H1 (cell line): ENCODE data around the gene COL19A1. TPM values are rescaled to one million over a fixed set of nuclear protein-coding genes. Genes with fewer than 3 reads are reported as not detected.

ENCODE experiments used
- CTCF ChIA-PET: fragments of 300-600 bp; sonication (Branson Sonifier 250); formaldehyde crosslinking; loops from one replicate; lab custom pipeline; 2021; ENCODE audit not compliant: partially characterized antibody; lab: Charles Lee
- POLR2A ChIA-PET: fragments of 300-600 bp; sonication (Branson Sonifier 250); formaldehyde crosslinking; loops from one replicate; lab custom pipeline; 2021; ENCODE audit warnings: inconsistent platforms; ENCODE audit not compliant: partially characterized antibody; lab: Charles Lee
- DNase-seq, 2 experiments: peaks; one replicate each; pipeline versions ENCODE4 v3.0.0 to v3.0.0-alpha.2; 2010 to 2022; ENCODE audit warnings: low spot score in 2 of 2, low read depth in 1 of 2, mixed read lengths in 1 of 2
- FAIRE-seq: peaks from 2 replicates; lab custom pipeline; 2011; peaks lifted over from hg19 to GRCh38; lab: Jason Lieb, UNC
- H2AFZ ChIP-seq: 2 replicates; pipeline ENCODE4 v1.8.1; 2012; ENCODE audit warnings: low read length, inconsistent platforms
- H2AK5ac ChIP-seq: 2 replicates; pipeline ENCODE4 v1.6.1; 2013; ENCODE audit warnings: low read depth, low read length
- H2BK120ac ChIP-seq: replicated peaks from 2 replicates; pipeline ENCODE3; 2013; ENCODE audit warnings: low read depth, low read length, inconsistent platforms
- H2BK12ac ChIP-seq: 2 replicates; pipeline ENCODE4 v1.6.1; 2013; ENCODE audit warnings: low read depth, low read length
- H2BK15ac ChIP-seq: 2 replicates; pipeline ENCODE4 v1.6.1; 2013; ENCODE audit warnings: low read length
- H2BK20ac ChIP-seq: 2 replicates; pipeline ENCODE4 v1.6.1; 2013; ENCODE audit warnings: low read length
- H2BK5ac ChIP-seq: 2 replicates; pipeline ENCODE4 v1.6.1; 2013; ENCODE audit warnings: low read depth, low read length
- H3K14ac ChIP-seq: 2 replicates; pipeline ENCODE4 v1.6.1; 2013; ENCODE audit warnings: inconsistent platforms; ENCODE audit not compliant: insufficient read length
- H3K18ac ChIP-seq: 2 replicates; pipeline ENCODE4 v1.6.1; 2013; ENCODE audit warnings: low read length; ENCODE audit errors: extremely low read depth
- H3K23ac ChIP-seq: 2 replicates; pipeline ENCODE4 v1.6.1; 2013; ENCODE audit warnings: inconsistent platforms; ENCODE audit not compliant: insufficient read length
- H3K23me2 ChIP-seq: 2 replicates; pipeline ENCODE4 v1.6.1; 2013; ENCODE audit warnings: low read depth, low read length
- H3K27ac ChIP-seq: 2 replicates; pipeline ENCODE4 v1.6.1; 2011; ENCODE audit warnings: low read depth, low read length, inconsistent platforms
- H3K27me3 ChIP-seq, 4 experiments: replicated peaks in 1 of 4; 1 replicate in 1 of 4; 2 replicates in 3 of 4; pipeline versions ENCODE4 v1.6.1 to v1.8.1; 2011 to 2013; ENCODE audit warnings: low read length in 3 of 4, mild to moderate bottlenecking in 3 of 4, inconsistent platforms in 2 of 4, mixed read lengths in 2 of 4, moderate library complexity in 1 of 4; ENCODE audit not compliant: control insufficient read depth in 3 of 4, insufficient read depth in 3 of 4; ENCODE audit errors: extremely low read depth in 1 of 4
- H3K36me3 ChIP-seq, 4 experiments: 2 replicates each; pipeline versions ENCODE4 v1.6.1 to v1.8.1; 2011 to 2013; ENCODE audit warnings: mild to moderate bottlenecking in 4 of 4, low read length in 3 of 4, moderate library complexity in 2 of 4, control low read depth in 1 of 4, inconsistent platforms in 1 of 4; ENCODE audit not compliant: insufficient read depth in 4 of 4, control insufficient read depth in 2 of 4
- H3K4ac ChIP-seq: replicated peaks from 2 replicates; pipeline ENCODE3; 2013; ENCODE audit warnings: low read length, low read depth, mixed read lengths, inconsistent platforms; ENCODE audit not compliant: insufficient read length
- H3K4me1 ChIP-seq, 4 experiments: replicated peaks in 1 of 4; 1 replicate in 1 of 4; 2 replicates in 3 of 4; pipeline versions ENCODE4 v1.6.1 to v1.8.1; 2011 to 2013; ENCODE audit warnings: low read length in 3 of 4, inconsistent platforms in 2 of 4, mixed read lengths in 1 of 4; ENCODE audit not compliant: insufficient read depth in 4 of 4, control insufficient read depth in 3 of 4
- H3K4me2 ChIP-seq, 2 experiments: 2 replicates each; pipeline versions ENCODE4 v1.6.1 to v1.8.1; 2011 to 2013; ENCODE audit warnings: low read depth in 2 of 2, low read length in 2 of 2, control low read depth in 1 of 2, inconsistent platforms in 1 of 2, mild to moderate bottlenecking in 1 of 2; ENCODE audit not compliant: insufficient read depth in 1 of 2
- H3K4me3 ChIP-seq, 4 experiments: fragments of 200-600, 300-600 bp in 1 of 4; sonication (generic), shearing (Covaris generic), sonication (Bioruptor Twin) in 1 of 4; 2 replicates each; pipeline versions ENCODE4 v1.5.1 to v1.8.1; 2011 to 2016; ENCODE audit warnings: low read length in 4 of 4, low read depth in 3 of 4, control low read depth in 2 of 4, inconsistent platforms in 2 of 4, mild to moderate bottlenecking in 2 of 4, mixed read lengths in 1 of 4, moderate library complexity in 1 of 4; ENCODE audit not compliant: insufficient read depth in 2 of 4; ENCODE audit errors: extremely low read depth in 1 of 4
- H3K56ac ChIP-seq: replicated peaks from 2 replicates; pipeline ENCODE3; 2013; ENCODE audit warnings: low read depth, mild to moderate bottlenecking, mixed read lengths, low read length, inconsistent platforms; ENCODE audit not compliant: insufficient read length
- H3K79me1 ChIP-seq: 2 replicates; pipeline ENCODE4 v1.6.1; 2013; ENCODE audit warnings: low read depth, low read length, control low read depth
- H3K79me2 ChIP-seq, 2 experiments: 2 replicates each; pipeline versions ENCODE4 v1.6.1 to v1.8.1; 2012 to 2013; ENCODE audit warnings: low read length in 2 of 2, mild to moderate bottlenecking in 2 of 2, inconsistent platforms in 1 of 2; ENCODE audit not compliant: insufficient read depth in 2 of 2, control insufficient read depth in 1 of 2
- H3K9ac ChIP-seq, 4 experiments: replicated peaks in 1 of 4; 1 replicate in 1 of 4; 2 replicates in 3 of 4; pipeline versions ENCODE4 v1.6.1 to v1.8.1; 2011 to 2013; ENCODE audit warnings: low read depth in 3 of 4, low read length in 3 of 4, control low read depth in 2 of 4, mild to moderate bottlenecking in 2 of 4, moderate library complexity in 2 of 4, inconsistent platforms in 1 of 4; ENCODE audit errors: extremely low read depth in 1 of 4
- H3K9me3 ChIP-seq, 2 experiments: 2 replicates each; pipeline versions ENCODE4 v1.6.1 to v1.8.1; 2012 to 2013; ENCODE audit warnings: mild to moderate bottlenecking in 2 of 2, moderate library complexity in 2 of 2, control low read depth in 1 of 2, inconsistent platforms in 1 of 2, low read depth in 1 of 2, low read length in 1 of 2, mixed read lengths in 1 of 2; ENCODE audit not compliant: insufficient read depth in 2 of 2
- H4K20me1 ChIP-seq, 2 experiments: replicated peaks in 1 of 2; 2 replicates each; pipeline versions ENCODE3 to v1.8.1; 2011 to 2013; ENCODE audit warnings: inconsistent platforms in 2 of 2, low read length in 2 of 2, mild to moderate bottlenecking in 1 of 2; ENCODE audit not compliant: insufficient read depth in 2 of 2, control insufficient read depth in 1 of 2
- H4K5ac ChIP-seq: 2 replicates; pipeline ENCODE4 v1.6.1; 2013; ENCODE audit warnings: low read length, low read depth, mixed read lengths, inconsistent platforms; ENCODE audit not compliant: insufficient read length
- H4K8ac ChIP-seq: 2 replicates; pipeline ENCODE4 v1.8.0; 2013; ENCODE audit warnings: mild to moderate bottlenecking, moderate library complexity, low read length, inconsistent platforms; ENCODE audit not compliant: insufficient read depth; ENCODE audit errors: extremely low read depth
- H4K91ac ChIP-seq: replicated peaks from 2 replicates; pipeline ENCODE3; 2013; ENCODE audit warnings: low read length, mixed read lengths, inconsistent platforms; ENCODE audit not compliant: insufficient read length
- ATF3 ChIP-seq: IDR thresholded peaks from 2 replicates; pipeline ENCODE4 v1.6.1; 2011; ENCODE audit warnings: low read depth, mild to moderate bottlenecking, low read length; ENCODE audit not compliant: insufficient read depth
- BCL11A ChIP-seq, 2 experiments: IDR thresholded peaks; one replicate each; pipeline ENCODE4 v1.6.1; 2011; ENCODE audit warnings: low read depth in 2 of 2, low read length in 2 of 2, mild to moderate bottlenecking in 2 of 2
- CHD1 ChIP-seq: IDR thresholded peaks from 2 replicates; pipeline ENCODE4 v1.6.1; 2012; ENCODE audit warnings: low read depth, low read length, improper control_type of control experiment
- CREB1 ChIP-seq: IDR thresholded peaks from 2 replicates; pipeline ENCODE4 v1.6.1; 2012; ENCODE audit warnings: inconsistent platforms
- E2F6 ChIP-seq: IDR thresholded peaks from 2 replicates; pipeline ENCODE4 v1.6.1; 2012; ENCODE audit warnings: inconsistent platforms
- GABPA ChIP-seq: IDR thresholded peaks from 2 replicates; pipeline ENCODE4 v1.6.1; 2011; ENCODE audit warnings: mild to moderate bottlenecking, low read length, moderate library complexity, borderline replicate concordance; ENCODE audit not compliant: insufficient read depth
- HDAC2 ChIP-seq, 2 experiments: fragments of 300-600 bp in 1 of 2; sonication (generic) in 1 of 2; IDR thresholded peaks; 2 replicates each; pipeline ENCODE4 v1.6.1; 2011 to 2012; ENCODE audit warnings: low read depth in 2 of 2, low read length in 2 of 2, mild to moderate bottlenecking in 2 of 2, moderate library complexity in 2 of 2, borderline replicate concordance in 1 of 2, inconsistent platforms in 1 of 2
- RXRA ChIP-seq: IDR thresholded peaks from 2 replicates; pipeline ENCODE4 v1.6.1; 2011; ENCODE audit warnings: low read depth, mild to moderate bottlenecking, low read length, moderate library complexity; ENCODE audit not compliant: insufficient read depth
- YY1 ChIP-seq: IDR thresholded peaks from 2 replicates; pipeline ENCODE4 v1.6.1; 2011; ENCODE audit warnings: low read depth, mild to moderate bottlenecking, low read length
- WGBS, 2 experiments: shearing (Covaris generic) in 1 of 2; methylation state at CpG; one replicate each; pipeline versions ENCODE4 v1.1.6 to v1.1.7; 2013 to 2015; ENCODE audit warnings: low lambda C conversion rate in 2 of 2, mixed read lengths in 2 of 2, inconsistent platforms in 1 of 2, low coverage in 1 of 2, missing lambda C conversion rate in 1 of 2; ENCODE audit not compliant: insufficient replicate concordance in 2 of 2, insufficient coverage in 1 of 2, insufficient read length in 1 of 2; ENCODE audit errors: extremely low coverage in 1 of 2, missing lambda C conversion rate in 1 of 2; 5-methylcytosine and 5-hydroxymethylcytosine counted together
- polyA plus RNA-seq, 7 experiments: library from polyadenylated mRNA; depleted of rRNA in 3 of 7; stranded (reverse) in 5 of 7; unstranded in 2 of 7; fragments of >200 nt in 5 of 7; fragments of 200-250 nt in 2 of 7; gene quantifications; 1 replicate in 5 of 7; 2 replicates in 1 of 7; 4 replicates in 1 of 7; pipeline versions ENCODE4 v1.2.1 to v1.2.3, GENCODE V29; 2011 to 2013; ENCODE audit warnings: missing spikeins in 2 of 7, mixed read lengths in 2 of 7
- total RNA-seq: library from RNA; stranded (reverse); fragmentation: NEBNext Ultra II Directional; extraction: Animal tissue kit (Norgen Biotek cat#: 25700); gene quantifications from 2 replicates; pipeline ENCODE4 v1.2.1, GENCODE V29; 2021

COL19A1 gene
- total and polyA plus RNA-seq, 2 of the 8 experiments (the other 6 are each of a cell fraction or from before 2014, with no cell fraction given), result not detected

- Histone ChIP-seq H3K14ac (no peak overlapping the region), H4K8ac (no peak overlapping the region), H3K23ac (no peak overlapping the region), H4K91ac (no peak overlapping the region), H2BK12ac (no peak overlapping the region), H2BK15ac (no peak overlapping the region), H3K4me2 (no peak overlapping the region), H3K23me2 (no peaks in the 10 kb centered on the region)
- TF ChIP-seq E2F6 (no peak), HDAC2 (IDR thresholded peaks at IDR 0.05; ENCODE audit: borderline replicate concordance in 1 of 2, low read depth in 2 of 2, low read length in 2 of 2) (no peak), CHD1 (no peak), CREB1 (no peak), YY1 (no peak), BCL11A (IDR thresholded peaks at IDR 0.05; ENCODE audit: low read depth in 2 of 2, low read length in 2 of 2) (no peak), RXRA (no peak), ATF3 (no peak), GABPA (no peak)
- TF ChIP-seq, all 59 proteins: peak for 0
- FAIRE-seq (no peak), DNase-seq (no peak)
- no peak overlapping the region for H2AFZ ChIP-seq
- H3K79me2 ChIP-seq, result no peaks in the 10 kb centered on the region
- H3K4ac ChIP-seq, result no peak overlapping the region
- H3K27ac ChIP-seq, result no peak overlapping the region
- no peak overlapping the region for H3K4me3 ChIP-seq
- no peaks in the 10 kb centered on the region for H3K79me1 ChIP-seq
- no peaks in the 10 kb centered on the region for H3K27me3 ChIP-seq
- no peaks in the 10 kb centered on the region for H3K36me3 ChIP-seq
- H4K20me1 ChIP-seq, result no peaks in the 10 kb centered on the region
- CTCF ChIA-PET, result no interaction called here
- no peak overlapping the region for H3K18ac ChIP-seq
- H2AK5ac ChIP-seq, result no peak overlapping the region
- H3K56ac ChIP-seq, result no peak overlapping the region
- H2BK20ac ChIP-seq, result no peak overlapping the region
- POLR2A ChIA-PET, result no interaction called here
- no peaks in the 10 kb centered on the region; a peak in 1 of 4 replicates for H3K9me3 ChIP-seq
- H2BK5ac ChIP-seq, result no peak overlapping the region
- 94% methylated on average over 2 of the region's 2 CpGs; no CpG with 5 or more reads in 1 of the 2 experiments for WGBS, 2 experiments
- no peaks in the 10 kb centered on the region for H3K4me1 ChIP-seq
- H2BK120ac ChIP-seq, result no peak overlapping the region
- H4K5ac ChIP-seq, result no peak overlapping the region
- no peak overlapping the region for H3K9ac ChIP-seq
These were observed 314.0 kb downstream of the COL19A1 start for GRCh38 chr6:70180183-70180900.
